SK-N-DZ (cell line): ENCODE measurements around the gene C1QTNF12. TPM values are rescaled to one million over a fixed set of nuclear protein-coding genes. Genes with fewer than 3 reads are reported as not detected.

ENCODE experiments used
- DNase-seq: peaks from one replicate; pipeline ENCODE4 v3.0.0-alpha.2; 2015; ENCODE audit warnings: low spot score
- polyA plus RNA-seq, 2 experiments: library from polyadenylated mRNA; depleted of rRNA; stranded (reverse); fragments of >200 nt; gene quantifications; 2 replicates each; pipeline ENCODE4 v1.2.3, GENCODE V29; 2014

The C1QTNF12 gene
- polyA plus RNA-seq (2014; cell fraction: cytosol; rRNA removed): not detected in 2 replicates
- polyA plus RNA-seq (2014; cell fraction: nucleus; rRNA removed): 1.1 TPM in 2 replicates

GRCh38 chr1:1246577-1247340 is at the start of gene C1QTNF12:
TSS of gene C1QTNF12 (minus strand) at chr1:1246722. CDS start at chr1:1246690, 32 bp downstream.
- no peak for DNase-seq

DNA sequence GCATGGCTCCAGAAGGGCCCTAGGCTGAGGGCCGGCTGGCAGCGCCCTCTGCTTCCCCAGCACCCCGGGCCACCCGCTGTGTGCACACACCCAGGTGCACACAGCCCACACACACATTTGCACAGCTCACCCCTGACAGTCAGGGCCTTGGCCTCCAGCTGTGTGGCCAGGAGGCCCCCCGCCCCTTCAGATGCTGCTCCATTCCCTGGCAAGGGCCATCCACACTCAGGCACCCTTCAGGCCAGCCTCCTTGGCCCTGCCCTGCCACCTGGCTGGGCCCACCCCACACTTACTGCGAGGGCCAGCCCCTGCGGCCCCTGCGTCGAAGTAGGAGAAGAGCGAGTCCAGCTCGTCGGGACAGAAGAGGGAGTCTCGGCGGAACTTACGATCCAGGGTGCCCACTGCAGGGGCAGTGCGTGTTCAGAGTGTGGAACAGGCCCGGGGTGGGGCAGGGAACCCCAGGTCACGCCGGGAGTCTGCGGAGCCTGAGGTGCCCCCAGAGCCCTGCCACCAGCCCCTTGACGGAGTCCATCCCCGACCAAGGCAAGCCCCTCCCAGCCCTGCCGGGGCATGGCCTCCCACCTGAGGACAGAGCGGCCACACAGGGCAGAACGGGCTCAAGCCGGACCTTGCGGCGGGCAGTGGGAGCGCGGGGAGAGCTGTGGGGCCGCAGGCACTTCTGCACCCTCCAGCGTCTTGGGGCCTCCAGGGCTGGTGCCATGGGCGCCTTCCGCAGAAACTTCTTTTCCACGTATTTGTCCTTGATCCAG is 48.8 kb upstream of the C1QTNF12 start:
- DNase-seq: no peak

GRCh38 chr1:1294250-1294890 is 47.8 kb upstream of the C1QTNF12 start:
- no peak for DNase-seq

GRCh38 chr1:1293263-1294249 is 47.0 kb upstream of the C1QTNF12 start:
- DNase-seq: no peak

GRCh38 chr1:1292851-1293250 is 46.3 kb upstream of the C1QTNF12 start:
- no peak for DNase-seq

DNA sequence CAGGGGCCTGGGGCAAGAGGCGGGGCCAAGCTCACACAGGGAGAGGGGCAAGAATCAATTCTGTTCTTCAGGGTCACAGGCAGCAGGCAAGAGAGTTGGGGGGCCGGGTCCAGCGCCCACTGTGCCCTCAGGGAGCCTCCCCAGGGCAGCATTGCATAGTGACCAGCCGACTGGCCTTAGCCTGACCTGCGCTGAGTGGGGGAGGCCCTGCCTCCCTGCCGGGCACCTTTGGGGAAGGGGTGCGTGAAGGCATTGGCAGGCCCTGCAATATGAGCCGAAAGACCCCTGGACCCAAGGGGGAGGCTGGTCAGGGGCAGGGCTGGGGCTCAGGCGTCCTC is 45.9 kb upstream of the C1QTNF12 start:
- no peak for DNase-seq

GRCh38 chr1:1291548-1292441 is 45.3 kb upstream of the C1QTNF12 start:
- peak; percentile 71 for DNase-seq

DNA sequence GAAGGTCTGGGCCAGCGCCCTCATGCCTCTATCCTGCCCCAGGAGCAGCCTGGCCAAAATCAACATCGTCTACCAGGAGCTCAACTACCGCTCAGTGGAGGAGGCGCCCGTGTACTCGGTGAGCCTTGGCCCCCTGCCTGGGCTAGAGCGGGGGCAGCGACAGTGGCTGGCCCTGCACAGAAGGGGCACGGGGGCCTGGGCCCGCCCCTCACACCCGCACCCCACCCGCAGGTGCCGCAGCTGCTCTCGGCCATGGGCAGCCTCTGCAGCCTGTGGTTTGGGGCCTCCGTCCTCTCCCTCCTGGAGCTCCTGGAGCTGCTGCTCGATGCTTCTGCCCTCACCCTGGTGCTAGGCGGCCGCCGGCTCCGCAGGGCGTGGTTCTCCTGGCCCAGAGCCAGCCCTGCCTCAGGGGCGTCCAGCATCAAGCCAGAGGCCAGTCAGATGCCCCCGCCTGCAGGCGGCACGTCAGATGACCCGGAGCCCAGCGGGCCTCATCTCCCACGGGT is 44.6 kb upstream of the C1QTNF12 start:
- DNase-seq: no peak

DNA sequence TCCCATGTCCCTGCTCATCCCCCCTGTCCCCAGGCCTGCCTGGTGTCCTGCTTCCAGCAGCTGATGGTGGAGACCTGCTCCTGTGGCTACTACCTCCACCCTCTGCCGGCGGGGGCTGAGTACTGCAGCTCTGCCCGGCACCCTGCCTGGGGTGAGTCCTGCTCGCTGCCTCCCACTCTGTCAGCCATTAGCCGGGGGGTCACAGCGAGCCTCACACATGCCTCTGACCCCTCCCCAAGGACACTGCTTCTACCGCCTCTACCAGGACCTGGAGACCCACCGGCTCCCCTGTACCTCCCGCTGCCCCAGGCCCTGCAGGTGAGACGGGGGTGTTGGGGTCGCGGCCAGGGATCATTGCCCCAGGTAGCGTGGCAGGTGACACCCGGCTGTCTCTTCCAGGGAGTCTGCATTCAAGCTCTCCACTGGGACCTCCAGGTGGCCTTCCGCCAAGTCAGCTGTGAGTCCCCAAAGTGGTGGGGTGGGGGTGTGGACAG is 43.8 kb upstream of the C1QTNF12 start:
- peak; percentile 77 for DNase-seq

DNA sequence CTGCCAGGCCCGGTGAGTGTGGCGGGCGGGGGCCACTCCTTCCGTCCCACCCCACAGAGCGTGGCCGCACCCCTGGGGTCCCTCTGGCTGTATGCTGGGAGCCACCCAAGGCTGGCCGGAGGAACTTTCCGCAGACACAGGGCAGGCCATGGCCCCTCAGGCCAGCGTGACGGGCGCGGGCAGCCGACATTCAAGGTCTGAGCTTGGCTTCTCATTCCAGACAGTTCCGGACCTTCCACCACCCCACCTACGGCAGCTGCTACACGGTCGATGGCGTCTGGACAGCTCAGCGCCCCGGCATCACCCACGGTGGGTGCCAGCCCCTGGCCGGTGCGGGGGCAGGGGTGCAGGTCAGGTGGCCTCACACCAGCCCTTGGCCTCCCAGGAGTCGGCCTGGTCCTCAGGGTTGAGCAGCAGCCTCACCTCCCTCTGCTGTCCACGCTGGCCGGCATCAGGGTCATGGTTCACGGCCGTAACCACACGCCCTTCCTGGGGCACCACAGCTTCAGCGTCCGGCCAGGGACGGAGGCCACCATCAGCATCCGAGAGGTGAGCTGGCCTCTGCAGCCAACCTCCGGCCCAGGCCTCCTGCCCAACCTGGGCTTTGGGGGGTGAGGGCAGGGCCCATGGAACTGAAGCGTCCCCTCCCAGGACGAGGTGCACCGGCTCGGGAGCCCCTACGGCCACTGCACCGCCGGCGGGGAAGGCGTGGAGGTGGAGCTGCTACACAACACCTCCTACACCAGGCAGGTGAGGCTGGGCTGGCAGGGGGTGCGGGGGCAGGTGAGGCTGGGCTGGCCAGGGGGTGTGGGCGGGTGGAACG is 41.0 kb upstream of the C1QTNF12 start:
- DNase-seq: no peak

- DNase-seq: no peak
Measured at GRCh38 chr1:1286313-1287261, 40.1 kb upstream of the C1QTNF12 start.

GRCh38 chr1:1285611-1286311 is 39.2 kb upstream of the C1QTNF12 start:
- DNase-seq: no peak

DNA sequence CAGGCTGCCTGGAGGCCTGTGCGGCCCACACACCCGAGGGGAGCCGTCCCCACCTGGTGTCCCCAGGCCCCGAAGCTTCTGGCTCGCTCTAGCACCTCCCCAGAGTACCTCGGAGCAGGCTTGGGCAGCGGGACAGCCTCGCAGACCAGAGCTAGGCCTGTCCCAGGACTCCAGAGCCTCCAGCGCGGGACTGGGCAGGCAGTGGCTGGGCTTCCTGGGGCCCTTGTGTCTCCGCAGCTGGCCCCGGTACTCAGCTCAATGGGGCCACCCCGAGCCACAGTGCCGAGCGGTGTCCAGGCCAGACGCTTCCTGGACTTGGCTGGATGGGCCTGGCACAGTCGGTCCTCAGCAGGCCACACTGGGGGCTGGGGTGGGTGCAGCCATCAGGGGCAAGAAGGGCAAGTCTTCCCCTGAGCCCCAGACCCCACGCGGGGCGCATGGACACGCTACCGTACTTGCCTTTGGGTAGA is 38.6 kb upstream of the C1QTNF12 start:
- DNase-seq: no peak

DNA sequence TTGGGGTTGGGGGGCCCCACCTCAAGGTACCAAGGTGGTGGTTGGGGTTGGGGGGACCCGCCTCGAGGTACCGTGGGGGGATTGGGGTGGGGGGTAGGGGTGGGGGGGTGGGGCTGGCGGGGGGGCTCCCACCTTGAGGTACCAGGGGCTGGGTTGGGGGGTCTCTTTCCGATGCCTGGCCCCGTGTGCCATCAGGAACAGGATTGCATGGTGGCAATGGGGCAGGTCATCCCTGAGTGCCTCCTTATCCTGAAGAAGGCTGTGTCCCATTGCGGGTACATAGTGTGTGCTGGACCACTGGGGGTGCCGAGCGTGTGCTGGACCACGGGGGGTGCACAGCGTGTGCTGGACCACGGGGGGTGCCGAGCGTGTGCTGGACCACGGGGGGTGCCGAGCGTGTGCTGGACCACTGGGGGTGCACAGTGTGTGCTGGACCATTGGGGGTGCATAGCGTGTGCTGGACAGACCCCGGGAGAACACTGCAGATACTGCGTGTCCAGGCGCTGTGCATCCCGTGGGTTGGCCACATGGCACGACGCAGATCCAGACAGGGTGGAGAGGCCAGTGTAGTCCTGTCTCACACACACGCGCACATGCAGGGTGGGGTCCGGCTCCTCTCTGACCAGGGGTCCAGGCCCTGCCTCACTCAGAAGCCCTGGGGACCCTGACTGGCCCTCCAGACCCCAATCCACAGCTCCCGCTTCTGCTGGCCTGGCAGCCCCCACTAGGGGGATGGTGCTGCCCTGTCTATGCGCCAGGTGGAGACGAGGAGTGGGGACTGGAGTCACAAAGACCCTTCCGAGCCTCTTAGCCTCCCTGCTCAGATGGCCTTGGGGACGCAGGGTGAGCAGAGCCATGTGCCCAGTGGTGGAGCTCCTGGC is 37.9 kb upstream of the C1QTNF12 start:
- no peak for DNase-seq

DNA sequence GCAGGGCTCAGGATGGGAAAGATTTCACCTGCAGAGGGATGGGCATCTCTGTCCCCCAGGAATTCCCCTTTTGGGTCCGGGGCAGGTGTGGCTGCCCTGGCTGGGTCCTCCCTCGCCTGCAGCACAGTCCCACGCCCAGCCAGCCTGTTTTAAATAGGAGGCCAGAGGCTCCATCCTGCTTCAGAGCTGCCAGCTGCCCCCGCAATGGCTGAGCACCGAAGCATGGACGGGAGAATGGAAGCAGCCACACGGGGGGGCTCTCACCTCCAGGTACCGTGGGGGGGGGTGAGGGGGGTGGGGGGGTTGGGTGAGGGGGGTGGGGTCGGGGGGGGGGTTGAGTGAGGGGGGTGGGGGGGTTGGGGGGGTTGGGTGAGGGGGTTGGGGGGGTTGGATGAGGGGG is 37.3 kb upstream of the C1QTNF12 start:
- DNase-seq: no peak

GRCh38 chr1:1282998-1283397 is 36.5 kb upstream of the C1QTNF12 start:
- no peak for DNase-seq
